BJ (cell line): ENCODE results near the gene SELPLG. TPM values are rescaled to one million over a fixed set of nuclear protein-coding genes. Genes with fewer than 3 reads are reported as not detected.

Experiments
- CTCF ChIA-PET: fragments of 350-600 bp; formaldehyde crosslinking; extraction: SDS; loops from one replicate; lab custom pipeline; 2021; ENCODE audit warnings: antibody characterized with exemption, inconsistent platforms; lab: Yijun Ruan, JAX
- POLR2A ChIA-PET: fragments of 300-600 bp; sonication (Branson Sonifier 250); formaldehyde crosslinking; extraction: SDS; loops from one replicate; lab custom pipeline; 2021; ENCODE audit warnings: antibody characterized with exemption; lab: Charles Lee
- DNase-seq: peaks from one replicate; pipeline ENCODE4 v3.0.0-alpha.2; 2011; ENCODE audit warnings: low read depth
- H3K27me3 ChIP-seq: 2 replicates; pipeline ENCODE4 v1.6.0; 2011; ENCODE audit warnings: low read length; ENCODE audit not compliant: control insufficient read depth, insufficient read depth
- H3K36me3 ChIP-seq: 2 replicates; pipeline ENCODE4 v1.5.1; 2011; ENCODE audit warnings: low read length; ENCODE audit not compliant: control insufficient read depth, insufficient read depth
- H3K4me3 ChIP-seq: 2 replicates; pipeline ENCODE4 v1.5.1; 2011; ENCODE audit warnings: low read depth, mild to moderate bottlenecking, control low read depth, low read length
- CTCF ChIP-seq: IDR thresholded peaks from 2 replicates; pipeline ENCODE4 v1.5.1; 2011; ENCODE audit warnings: low read depth, mild to moderate bottlenecking, control low read depth, inconsistent platforms, low read length, moderate library complexity; ENCODE audit not compliant: insufficient read depth
- polyA plus RNA-seq: library from polyadenylated mRNA; depleted of rRNA; stranded (reverse); fragments of >200 nt; gene quantifications from 2 replicates; pipeline ENCODE4 v1.2.3, GENCODE V29; 2011

Gene SELPLG
- polyA plus RNA-seq, 1 experiment: 8.1 TPM

- CTCF ChIA-PET: interaction anchor here (2.9 kb wide), 1 partner anchor 33 kb away, joined by 9 read pairs; no protein-coding TSS in a partner anchor
- no peak for DNase-seq
- POLR2A ChIA-PET: no interaction called here
- TF ChIP-seq CTCF: no peak
- Histone ChIP-seq H3K4me3 (no peak overlapping the region), H3K36me3 (no peaks in the 10 kb centered on the region), H3K27me3 (no peaks in the 10 kb centered on the region; the same call in 1 of the 2 replicates)
Measured at GRCh38 chr12:108584456-108585065, 49.1 kb downstream of the SELPLG start.

- POLR2A ChIA-PET: no interaction called here
- H3K36me3 ChIP-seq: no peaks in the 10 kb centered on the region
- no peak for DNase-seq
- H3K4me3 ChIP-seq: no peak overlapping the region
- H3K27me3 ChIP-seq: no peaks in the 10 kb centered on the region; the same call in 1 of the 2 replicates
- CTCF ChIA-PET: interaction anchor here (2.9 kb wide), 1 partner anchor 34 kb away, joined by 9 read pairs; no protein-coding TSS in a partner anchor
- no peak for TF ChIP-seq CTCF
Measured at GRCh38 chr12:108583991-108584390, 49.7 kb downstream of the SELPLG start.

GRCh38 chr12:108582978-108583770 lies 50.5 kb downstream of the SELPLG start:
- Histone ChIP-seq H3K27me3 (no peaks in the 10 kb centered on the region), H3K4me3 (no peak overlapping the region), H3K36me3 (no peaks in the 10 kb centered on the region)
- no peak for DNase-seq
- ChIA-PET CTCF (interaction anchor here (1.2 to 1.4 kb wide), 2 partner anchors 14 to 35 kb away, joined by 3 to 4 read pairs; no protein-coding TSS in a partner anchor), POLR2A (no interaction called here)
- TF ChIP-seq CTCF: no peak

GRCh38 chr12:108582509-108582908 lies 51.2 kb downstream of the SELPLG start:
- Histone ChIP-seq H3K36me3 (no peaks in the 10 kb centered on the region), H3K4me3 (no peak overlapping the region), H3K27me3 (no peaks in the 10 kb centered on the region)
- no peak for TF ChIP-seq CTCF
- ChIA-PET POLR2A (no interaction called here), CTCF (interaction anchor here (1.1 to 1.4 kb wide), 3 partner anchors 13 to 47 kb away, joined by 3 to 4 read pairs (median 3); no protein-coding TSS in a partner anchor)
- DNase-seq: no peak
